MM.1S (cell line): Measurements from ENCODE around the gene MYH15.

Experiments used
- DNase-seq: peaks from one replicate; pipeline ENCODE4 v3.0.0-alpha.2; 2015
- H2AFZ ChIP-seq: fragments of 300-600 bp; sonication (generic); 2 replicates; pipeline ENCODE4 v1.6.0; 2016; ENCODE audit warnings: antibody characterized with exemption, low read length
- H3F3A ChIP-seq: fragments of 300-600 bp; sonication (generic); 2 replicates; pipeline ENCODE4 v1.6.1; 2016; ENCODE audit warnings: mild to moderate bottlenecking, antibody characterized with exemption, low read length, moderate library complexity, mixed read lengths; ENCODE audit not compliant: insufficient read depth
- H3K27ac ChIP-seq: fragments of 300-600 bp; sonication (generic); 2 replicates; pipeline ENCODE4 v1.5.1; 2016; ENCODE audit warnings: mild to moderate bottlenecking, low read length
- H3K27me3 ChIP-seq: fragments of 300-600 bp; sonication (generic); replicated peaks from 2 replicates; pipeline ENCODE4 v1.6.0; 2016; ENCODE audit warnings: low read length; ENCODE audit not compliant: insufficient read depth
- H3K36me3 ChIP-seq: fragments of 300-600 bp; sonication (generic); replicated peaks from 2 replicates; pipeline ENCODE4 v1.6.1; 2016; ENCODE audit warnings: mild to moderate bottlenecking, low read length, mixed read lengths; ENCODE audit not compliant: insufficient read depth
- H3K4me1 ChIP-seq: fragments of 300-600 bp; sonication (generic); 2 replicates; pipeline ENCODE4 v1.6.1; 2016; ENCODE audit warnings: low read length, mixed read lengths
- H3K4me2 ChIP-seq: fragments of 300-600 bp; sonication (generic); 2 replicates; pipeline ENCODE4 v1.6.0; 2016; ENCODE audit warnings: low read depth, low read length
- H3K4me3 ChIP-seq: fragments of 300-600 bp; sonication (generic); 2 replicates; pipeline ENCODE4 v1.5.1; 2016; ENCODE audit warnings: low read length, mixed read lengths
- H3K79me2 ChIP-seq: fragments of 300-600 bp; sonication (generic); 2 replicates; pipeline ENCODE4 v1.6.1; 2016; ENCODE audit warnings: mixed run types, low read length, mixed read lengths
- H3K9ac ChIP-seq: fragments of 300-600 bp; sonication (generic); 2 replicates; pipeline ENCODE4 v1.6.1; 2016; ENCODE audit warnings: low read length, mixed read lengths
- H3K9me2 ChIP-seq: fragments of 300-600 bp; sonication (generic); replicated peaks from 2 replicates; pipeline ENCODE4 v1.6.1; 2016; ENCODE audit warnings: mild to moderate bottlenecking, low read length, mixed read lengths; ENCODE audit not compliant: insufficient read depth
- H3K9me3 ChIP-seq: fragments of 300-600 bp; sonication (generic); replicated peaks from 2 replicates; pipeline ENCODE4 v1.6.1; 2016; ENCODE audit warnings: mild to moderate bottlenecking, low read length, mixed read lengths; ENCODE audit not compliant: insufficient read depth
- H4K20me1 ChIP-seq: fragments of 300-600 bp; sonication (generic); 2 replicates; pipeline ENCODE4 v1.6.1; 2016; ENCODE audit warnings: mild to moderate bottlenecking, low read length, moderate library complexity, mixed read lengths; ENCODE audit not compliant: insufficient read depth
- CTCF ChIP-seq: fragments of 300-600 bp; sonication (generic); IDR thresholded peaks from 2 replicates; pipeline ENCODE4 v1.5.1; 2016; ENCODE audit warnings: antibody characterized with exemption, low read length, mixed read lengths
- EZH2 ChIP-seq: fragments of 300-600 bp; sonication (generic); optimal IDR thresholded peaks from 2 replicates; pipeline ENCODE3; 2017; ENCODE audit warnings: low read depth, mild to moderate bottlenecking, antibody characterized with exemption, low read length, mixed read lengths
- EZH2phosphoT487 ChIP-seq: fragments of 300-600 bp; sonication (generic); IDR thresholded peaks from 2 replicates; pipeline ENCODE4 v1.6.1; 2018; ENCODE audit warnings: antibody characterized with exemption, low read length

MYH15 gene

GRCh38 chr3:108403686-108404345 lies 106.6 kb downstream of the MYH15 start:
- no peak overlapping the region for H3K27ac ChIP-seq
- no peak for DNase-seq

GRCh38 chr3:108403198-108403597 lies 107.2 kb downstream of the MYH15 start:
- no peak overlapping the region for H3K27ac ChIP-seq
- no peaks in the 10 kb centered on the region for H3K27me3 ChIP-seq
- no peaks in the 10 kb centered on the region for H3K9me2 ChIP-seq
- no peaks in the 10 kb centered on the region for H3F3A ChIP-seq
- DNase-seq = no peak
- no peaks in the 10 kb centered on the region for H3K79me2 ChIP-seq
- H3K9me3 ChIP-seq = no peaks in the 10 kb centered on the region
- TF ChIP-seq EZH2 = no peak
- no peak for TF ChIP-seq EZH2phosphoT487
- no peak for TF ChIP-seq CTCF
- no peaks in the 10 kb centered on the region for H3K4me1 ChIP-seq
- H2AFZ ChIP-seq = no peak overlapping the region
- H3K36me3 ChIP-seq = no peaks in the 10 kb centered on the region
- H3K9ac ChIP-seq = no peak overlapping the region
- no peak overlapping the region for H3K4me2 ChIP-seq
- no peaks in the 10 kb centered on the region for H4K20me1 ChIP-seq
- no peak overlapping the region for H3K4me3 ChIP-seq

More at GRCh38 chr3:108403686-108404345, 106.6 kb downstream of the MYH15 start:
- Histone ChIP-seq H3K27me3 (no peaks in the 10 kb centered on the region), H2AFZ (no peak overlapping the region), H3K4me1 (no peaks in the 10 kb centered on the region), H3K4me2 (no peak overlapping the region), H3K36me3 (no peaks in the 10 kb centered on the region), H3F3A (no peaks in the 10 kb centered on the region), H4K20me1 (no peaks in the 10 kb centered on the region), H3K9ac (no peak overlapping the region), H3K9me3 (no peaks in the 10 kb centered on the region), H3K4me3 (no peak overlapping the region), H3K9me2 (no peaks in the 10 kb centered on the region), H3K79me2 (no peaks in the 10 kb centered on the region)
- TF ChIP-seq EZH2 (no peak), CTCF (no peak), EZH2phosphoT487 (no peak)

GRCh38 chr3:108401836-108402235 lies 108.6 kb downstream of the MYH15 start:
- Histone ChIP-seq H3K9ac (no peak overlapping the region), H3K27me3 (no peaks in the 10 kb centered on the region), H3K9me2 (no peaks in the 10 kb centered on the region), H3K36me3 (no peaks in the 10 kb centered on the region), H3K4me3 (no peak overlapping the region), H3K9me3 (no peaks in the 10 kb centered on the region), H3F3A (no peaks in the 10 kb centered on the region), H2AFZ (no peak overlapping the region), H4K20me1 (no peaks in the 10 kb centered on the region), H3K27ac (no peak overlapping the region), H3K4me1 (no peaks in the 10 kb centered on the region), H3K79me2 (no peaks in the 10 kb centered on the region), H3K4me2 (no peak overlapping the region)
- TF ChIP-seq EZH2 (no peak), EZH2phosphoT487 (no peak), CTCF (no peak)
- no peak for DNase-seq
